ENCODE results near the gene NELL2.
"Not testable (repeated sequence)": the region's sequence is repeated elsewhere in the genome, so short reads cannot be mapped to it uniquely, and the experiment has no call there.

Gene NELL2

GRCh38 chr12:44848703-44849085 is 27.4 kb downstream of the NELL2 start:
- Histone ChIP-seq H3K27ac (peak overlapping the region in 5 of 21 experiments; percentile 51 to 78 (median 78)), H3K4me3 (no peak overlapping the region)

- Histone ChIP-seq H3K4me3 (no peak overlapping the region), H3K27ac (peak overlapping the region in 6 of 21 experiments; percentile 27 to 78 (median 76))
Measured at GRCh38 chr12:44847888-44848702, 28.0 kb downstream of the NELL2 start.

GRCh38 chr12:44847403-44847802 is 28.7 kb downstream of the NELL2 start:
- peak overlapping the region in 9 of 21 experiments; percentile 17 to 78 (median 55) for H3K27ac ChIP-seq

GRCh38 chr12:44846826-44847225 is 29.3 kb downstream of the NELL2 start:
- peak overlapping the region in 11 of 21 experiments; percentile 17 to 78 (median 45) for H3K27ac ChIP-seq
- no peak overlapping the region for H3K4me3 ChIP-seq

More at GRCh38 chr12:44847403-44847802, 28.7 kb downstream of the NELL2 start:
- H3K4me3 ChIP-seq = no peak overlapping the region

GRCh38 chr12:44842669-44843068 is 33.4 kb downstream of the NELL2 start:
- H3K27ac ChIP-seq = no peak overlapping the region
- H3K4me3 ChIP-seq = no peak overlapping the region

GRCh38 chr12:44839785-44840184 is 36.3 kb downstream of the NELL2 start:
- Histone ChIP-seq H3K4me3 (no peak overlapping the region), H3K27ac (no peak overlapping the region)

GRCh38 chr12:44837114-44837755 is 38.9 kb downstream of the NELL2 start:
- Histone ChIP-seq H3K27ac (peak overlapping the region in 1 of 21 experiments; percentile 63), H3K4me3 (no peak overlapping the region)

- H3K4me3 ChIP-seq = no peak overlapping the region
- H3K27ac ChIP-seq = peak overlapping the region in 19 of 21 experiments; percentile 41 to 79 (median 63)
Measured at GRCh38 chr12:44835641-44836379, 40.3 kb downstream of the NELL2 start.

GRCh38 chr12:44834996-44835395 is 41.1 kb downstream of the NELL2 start:
- H3K27ac ChIP-seq = peak overlapping the region in 20 of 21 experiments; percentile 18 to 79 (median 62)
- not testable (repeated sequence) for H3K4me3 ChIP-seq

- Histone ChIP-seq H3K27ac (no peak overlapping the region), H3K4me3 (no peak overlapping the region)
Measured at GRCh38 chr12:44833561-44833960, 42.6 kb downstream of the NELL2 start.

GRCh38 chr12:44830566-44831055 is 45.5 kb downstream of the NELL2 start:
- H3K4me3 ChIP-seq = no peak overlapping the region
- H3K27ac ChIP-seq = no peak overlapping the region

GRCh38 chr12:44829045-44829444 is 47.1 kb downstream of the NELL2 start:
- peak overlapping the region in 2 of 21 experiments; percentile 5 to 79 for H3K27ac ChIP-seq
- no peak overlapping the region for H3K4me3 ChIP-seq

- peak overlapping the region in 5 of 21 experiments; percentile 22 to 79 (median 43) for H3K27ac ChIP-seq
- H3K4me3 ChIP-seq = no peak overlapping the region
Measured at GRCh38 chr12:44827832-44828438, 48.2 kb downstream of the NELL2 start.

- H3K4me3 ChIP-seq, H3K27ac ChIP-seq: not testable (repeated sequence)
Measured at GRCh38 chr12:44821702-44822101, 54.4 kb downstream of the NELL2 start.

GRCh38 chr12:44819884-44820283 is 56.2 kb downstream of the NELL2 start:
- H3K27ac ChIP-seq = no peak overlapping the region
- no peak overlapping the region for H3K4me3 ChIP-seq

GRCh38 chr12:44817687-44818086 is 58.4 kb downstream of the NELL2 start:
- Histone ChIP-seq H3K27ac (no peak overlapping the region), H3K4me3 (no peak overlapping the region)

- H3K27ac ChIP-seq = no peak overlapping the region
- H3K4me3 ChIP-seq = no peak overlapping the region
Measured at GRCh38 chr12:44816446-44817017, 59.6 kb downstream of the NELL2 start.

GRCh38 chr12:44812062-44812461 is 64.1 kb downstream of the NELL2 start:
- H3K27ac ChIP-seq = no peak overlapping the region
- H3K4me3 ChIP-seq = no peak overlapping the region

GRCh38 chr12:44804068-44804467 is 72.0 kb downstream of the NELL2 start:
- no peak overlapping the region for H3K27ac ChIP-seq
- no peak overlapping the region for H3K4me3 ChIP-seq
